LoVo (cell line): Measurements from ENCODE around the gene POGZ.
"Not testable (repeated sequence)": the region's sequence is repeated elsewhere in the genome, so short reads cannot be mapped to it uniquely, and the experiment has no call there.

Experiments used
- DNase-seq: peaks from one replicate; pipeline ENCODE4 v3.0.0-alpha.2; 2016; ENCODE audit warnings: low spot score

POGZ gene

GRCh38 chr1:151475175-151475574 lies 15.9 kb upstream of the POGZ start:
- DNase-seq = no peak

GRCh38 chr1:151474745-151475144 lies 15.5 kb upstream of the POGZ start:
- no peak for DNase-seq

- peak; percentile 19 for DNase-seq
These were observed 13.8 kb upstream of the POGZ start for GRCh38 chr1:151472856-151473731.

GRCh38 chr1:151465026-151465425 lies 5.7 kb upstream of the POGZ start:
- no peak for DNase-seq

- no peak for DNase-seq
These were observed 2.4 kb upstream of the POGZ start for GRCh38 chr1:151461694-151462093.

- DNase-seq = peak; percentile 44
These were observed 428 bp downstream of the POGZ start for GRCh38 chr1:151458802-151459330.

DNA sequence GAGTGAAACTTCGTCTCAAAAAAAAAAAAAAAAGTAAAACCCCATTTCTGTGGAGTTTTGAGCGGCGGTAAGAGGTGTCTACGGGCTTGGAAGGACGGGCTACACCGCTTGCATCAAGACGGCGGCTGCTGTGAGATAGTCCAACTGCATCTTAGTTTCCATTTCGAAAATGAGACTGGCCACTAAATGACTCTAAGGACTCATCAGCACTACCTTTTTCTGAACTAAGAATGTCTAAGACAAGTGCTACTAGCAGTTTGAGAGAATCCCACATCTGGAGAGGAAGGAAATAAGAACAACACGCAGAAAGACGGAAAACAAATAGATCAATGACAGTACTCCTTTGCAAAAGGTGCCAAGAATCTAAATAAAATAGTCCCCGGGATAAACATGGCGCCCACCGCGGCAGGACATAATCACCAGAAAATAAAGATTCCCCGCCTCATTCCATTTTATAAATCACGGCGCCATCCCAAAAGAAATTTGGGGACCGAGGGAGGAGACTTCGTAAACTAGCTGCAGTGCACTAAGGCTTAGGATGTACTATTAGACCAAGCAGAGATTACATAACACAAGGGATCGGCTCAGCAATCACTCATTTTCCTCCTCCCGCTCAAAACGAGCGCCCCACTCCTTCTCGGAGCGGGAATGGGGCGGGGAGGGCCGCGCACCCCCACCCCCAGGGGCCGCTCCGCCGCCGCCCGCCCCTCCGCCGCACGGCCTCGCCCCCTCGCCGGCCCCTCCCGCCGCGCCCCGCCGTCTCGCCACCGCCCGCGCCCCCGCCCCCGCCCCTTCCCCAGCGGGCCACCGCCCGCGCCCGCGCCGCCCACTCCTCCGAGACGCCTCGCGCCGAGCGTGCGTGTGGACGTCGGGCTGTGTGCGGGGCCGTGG lies 1.1 kb downstream of the POGZ start:
- peak; percentile 64 for DNase-seq

- DNase-seq = no peak
These were observed 3.3 kb downstream of the POGZ start for GRCh38 chr1:151455966-151456365.

DNA sequence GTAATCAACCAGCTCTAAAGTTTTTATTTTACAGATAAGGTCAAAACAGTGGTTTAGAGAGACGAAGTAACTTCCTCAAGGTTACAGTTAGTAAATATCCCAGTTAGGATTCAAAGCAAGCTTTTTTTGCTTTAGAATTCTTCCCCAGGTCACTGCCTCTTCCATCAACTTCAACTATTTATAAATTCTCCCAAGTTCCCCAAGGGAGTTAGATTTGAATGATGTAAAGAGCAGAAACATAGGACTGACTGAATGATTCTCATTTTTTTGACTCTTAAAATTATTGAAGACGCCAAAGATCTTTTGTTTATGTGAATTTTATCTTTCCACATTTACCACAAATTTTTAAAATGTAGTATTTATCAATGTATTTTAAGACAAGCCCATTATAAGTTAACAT lies 4.1 kb downstream of the POGZ start:
- no peak for DNase-seq

DNA sequence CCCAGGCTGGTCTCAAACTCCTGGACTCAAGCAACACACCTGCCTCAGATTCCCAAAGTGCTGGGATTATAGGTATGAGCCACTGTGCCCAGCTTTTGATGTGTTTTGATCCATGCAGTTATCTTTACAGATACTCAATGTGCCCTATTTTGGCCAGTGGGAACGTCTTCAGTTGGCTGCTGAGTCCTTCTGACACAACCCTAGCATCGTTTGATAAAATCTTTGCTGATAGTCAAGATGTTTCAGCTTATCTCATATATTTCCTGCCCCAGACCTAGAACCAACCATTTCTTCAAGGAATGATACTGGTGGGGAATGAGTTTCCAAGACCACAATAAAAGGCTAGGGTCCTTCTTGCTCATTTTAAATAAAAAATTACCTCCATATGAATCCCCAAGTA lies 11.6 kb downstream of the POGZ start:
- no peak for DNase-seq

- DNase-seq = no peak
These were observed 14.5 kb downstream of the POGZ start for GRCh38 chr1:151444783-151445177.

DNA sequence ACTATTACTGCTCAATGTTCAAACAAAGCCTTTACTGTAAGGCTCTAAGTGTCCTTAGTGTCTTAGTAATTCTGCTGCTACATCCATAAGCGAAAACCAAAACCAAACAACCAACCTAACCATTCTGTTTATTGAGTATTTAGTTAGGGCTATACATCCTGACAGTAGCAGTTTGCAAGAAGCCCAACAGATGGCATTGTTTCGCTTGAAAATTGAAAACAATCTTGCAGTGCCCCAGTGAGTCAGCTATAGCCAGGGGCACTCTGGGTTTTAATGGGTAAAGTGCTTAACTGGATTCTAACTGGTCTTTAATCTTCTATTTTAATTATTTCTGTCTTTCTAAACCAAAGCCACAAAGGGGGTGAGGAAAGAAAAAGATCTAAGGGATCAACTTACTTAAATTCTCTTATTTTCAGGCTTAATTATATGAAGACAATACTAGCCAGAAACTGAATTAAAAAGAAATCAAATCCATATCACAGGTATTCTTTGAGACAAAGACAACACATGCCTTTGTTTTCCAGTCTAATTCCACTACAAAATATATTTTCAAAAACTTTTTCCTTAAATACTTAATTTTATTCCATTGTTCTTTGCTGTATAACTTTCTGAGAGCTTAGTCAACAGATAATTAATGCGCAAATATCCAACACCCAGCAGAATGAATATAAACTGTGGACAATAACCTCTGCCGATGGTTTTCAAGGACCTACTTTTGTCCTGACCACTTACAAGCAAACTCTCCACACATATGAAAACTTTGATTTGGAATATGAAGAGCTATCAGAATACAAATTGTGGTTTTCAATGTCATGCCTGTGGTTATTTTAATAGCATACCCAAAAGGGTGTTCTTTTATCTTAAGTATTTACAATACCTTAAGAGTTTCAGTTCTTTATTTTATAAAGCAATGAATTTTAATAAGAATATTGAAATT lies 15.2 kb downstream of the POGZ start:
- peak; percentile 80 for DNase-seq

DNA sequence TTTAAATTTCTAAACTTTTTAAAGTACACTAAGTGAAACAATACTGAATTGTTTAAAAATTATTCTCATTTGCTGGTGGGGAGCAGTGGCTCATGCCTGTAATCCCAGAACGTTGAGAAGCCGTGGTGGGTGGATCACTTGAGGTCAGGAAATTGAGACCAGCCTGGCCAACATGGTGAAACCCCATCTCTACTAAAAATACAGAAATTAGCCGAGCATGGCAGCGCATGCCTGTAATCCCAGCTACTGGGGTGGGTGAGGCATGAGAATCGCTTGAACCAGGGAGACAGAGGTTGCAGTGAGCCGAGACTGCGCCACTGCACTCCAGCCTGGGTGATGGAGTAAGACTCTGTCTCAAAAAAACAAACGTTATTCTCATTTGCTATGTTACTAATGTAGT lies 21.9 kb downstream of the POGZ start:
- DNase-seq = not testable (repeated sequence)

- DNase-seq = no peak
These were observed 22.3 kb downstream of the POGZ start for GRCh38 chr1:151436985-151437384.

DNA sequence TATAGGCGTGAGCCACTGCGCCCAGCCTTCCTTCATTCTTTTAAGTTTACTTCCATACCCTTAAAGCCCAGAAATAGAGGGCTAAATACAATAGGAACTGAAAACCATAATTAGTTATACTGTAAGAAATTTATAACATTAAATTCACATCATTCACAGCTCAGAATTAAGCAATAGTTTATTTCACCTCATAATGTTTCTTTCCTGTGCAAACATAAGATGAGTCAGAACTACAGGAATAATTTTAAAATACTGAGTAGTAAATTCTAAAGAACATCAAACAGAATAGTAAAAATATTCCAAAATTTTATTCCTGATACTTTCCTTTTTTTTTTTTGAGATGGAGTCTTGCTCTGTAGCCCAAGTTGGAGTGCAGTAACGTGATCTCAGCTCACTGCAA lies 24.1 kb downstream of the POGZ start:
- DNase-seq = no peak

GRCh38 chr1:151433827-151434226 lies 25.5 kb downstream of the POGZ start:
- not testable (repeated sequence) for DNase-seq

GRCh38 chr1:151428068-151428467 lies 31.2 kb downstream of the POGZ start:
- no peak for DNase-seq

DNA sequence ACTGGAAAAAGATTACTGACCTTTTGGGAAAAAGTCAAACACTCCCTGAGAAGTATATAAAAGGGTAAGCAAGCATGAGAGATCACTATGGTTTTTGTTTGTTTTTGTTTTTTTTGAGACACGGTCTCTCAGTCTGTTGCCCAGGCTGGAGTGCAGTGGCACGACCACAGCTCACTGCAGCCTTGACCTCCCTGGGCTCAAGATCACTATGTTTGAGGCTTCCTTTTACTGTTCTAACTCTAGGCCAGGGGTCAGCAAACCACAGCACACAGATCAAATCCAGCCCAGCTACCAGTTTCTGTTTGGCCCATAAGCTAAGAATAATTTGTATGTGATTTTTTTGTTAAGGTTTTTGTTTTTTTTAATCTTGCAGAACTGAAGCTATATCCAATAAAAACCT lies 34.2 kb downstream of the POGZ start:
- no peak for DNase-seq

DNA sequence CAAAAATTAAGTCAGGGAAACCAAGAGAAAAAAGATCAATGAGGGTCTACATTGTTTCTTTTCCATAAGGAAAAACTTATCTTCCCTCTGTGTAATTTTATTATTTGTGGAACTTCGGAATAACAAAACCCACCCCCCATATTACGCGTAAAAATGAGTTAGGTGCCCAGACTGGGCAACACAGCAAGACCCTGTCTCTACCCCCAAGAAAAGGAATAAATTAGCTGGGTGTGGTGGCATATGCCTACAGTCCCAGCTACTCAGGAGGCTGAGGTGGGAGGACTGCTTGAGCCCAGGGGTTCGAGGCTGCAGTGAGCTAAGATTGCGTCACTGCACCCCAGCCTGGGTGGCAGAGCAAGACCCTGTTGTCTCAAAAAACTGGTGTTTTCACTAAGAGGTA lies 39.5 kb downstream of the POGZ start:
- no peak for DNase-seq

- no peak for DNase-seq
These were observed 41.2 kb downstream of the POGZ start for GRCh38 chr1:151418081-151418480.

- DNase-seq = no peak
These were observed 43.1 kb downstream of the POGZ start for GRCh38 chr1:151416231-151416630.

- DNase-seq = no peak
These were observed 47.4 kb downstream of the POGZ start for GRCh38 chr1:151411884-151412283.
